Activated T-cell treated with anti-CD3 and anti-CD28 coated beads, Interleukin-2, amount 50 U/mL, for 24 hours (primary cell): ENCODE data around the gene FAM78A.

Experiments used
- DNase-seq: peaks from one replicate; pipeline ENCODE4 v3.0.0-alpha.2; 2020
- H3K27ac Mint-ChIP-seq: 2 replicates; pipeline ENCODE4 v1.8.0; 2020; ENCODE audit warnings: mild to moderate bottlenecking, mixed read lengths
- H3K27me3 Mint-ChIP-seq: 2 replicates; pipeline ENCODE4 v1.8.0; 2020; ENCODE audit warnings: mixed read lengths
- H3K36me3 Mint-ChIP-seq: 2 replicates; pipeline ENCODE4 v1.8.0; 2020; ENCODE audit warnings: low read depth, mixed read lengths
- H3K4me1 Mint-ChIP-seq: 2 replicates; pipeline ENCODE4 v1.8.0; 2020; ENCODE audit warnings: low read depth, mixed read lengths
- H3K4me3 Mint-ChIP-seq: 2 replicates; pipeline ENCODE4 v1.8.0; 2020; ENCODE audit warnings: mild to moderate bottlenecking, moderate library complexity, mixed read lengths
- H3K9me3 Mint-ChIP-seq: 2 replicates; pipeline ENCODE4 v1.8.0; 2020; ENCODE audit warnings: mixed read lengths

FAM78A gene

DNA sequence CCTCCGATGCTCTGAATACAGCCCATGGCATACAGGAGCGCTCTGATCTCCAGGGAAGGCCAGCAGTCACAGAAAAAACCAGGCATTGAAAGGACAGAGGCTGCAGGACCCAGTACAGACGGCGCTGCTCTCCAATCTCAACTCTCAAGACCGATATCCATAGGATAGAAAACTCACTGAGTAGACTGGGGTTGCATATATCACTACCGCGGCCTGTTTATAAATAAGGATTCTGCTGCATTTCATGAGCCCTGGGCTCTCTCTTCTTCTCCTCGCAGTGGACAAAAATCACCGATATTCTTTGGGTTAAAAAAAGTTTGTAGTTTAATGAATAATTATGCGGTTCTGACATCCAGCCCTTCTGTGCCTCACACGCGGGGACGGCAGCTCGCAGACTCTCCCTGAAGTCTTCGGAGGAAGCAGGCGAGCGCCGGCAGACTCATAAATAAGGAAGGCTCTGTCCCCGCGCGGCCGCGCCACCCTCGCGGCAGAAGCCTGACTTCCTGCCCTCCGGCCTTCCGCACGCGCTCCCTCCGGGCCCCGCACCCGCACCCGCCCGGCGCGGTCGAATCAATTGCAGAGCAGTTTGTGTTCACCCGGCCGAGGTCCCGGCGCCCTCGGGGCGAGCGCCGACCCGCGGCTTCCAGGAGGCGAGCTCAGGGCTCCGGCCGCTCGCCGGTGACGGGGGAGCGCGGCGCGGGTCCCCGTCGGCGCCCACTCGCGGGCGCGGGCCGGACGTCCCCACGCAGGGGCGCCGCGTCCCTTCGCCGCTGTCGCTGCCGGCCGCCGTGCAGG, at the start of gene FAM78A:
TSS of gene FAM78A (minus strand) at position 417 of the 795 bp plus-strand sequence. CDS start at position 86, 331 bp downstream.
- Mint-ChIP-seq H3K36me3 (peaks cover 49% of the 10 kb centered on the region), H3K27me3 (no peaks in the 10 kb centered on the region), H3K9me3 (no peaks in the 10 kb centered on the region), H3K4me1 (peaks cover 30% of the 10 kb centered on the region), H3K27ac (peak within 1 kb of the TSS; percentile 96), H3K4me3 (peak within 1 kb of the TSS; percentile 98)
- DNase-seq: peak; percentile 75

GRCh38 chr9:131324736-131325679, 48.7 kb upstream of the FAM78A start:
- H3K4me3 Mint-ChIP-seq: no peak overlapping the region
- no peaks in the 10 kb centered on the region for H3K4me1 Mint-ChIP-seq
- no peak for DNase-seq
- no peaks in the 10 kb centered on the region for H3K36me3 Mint-ChIP-seq
- no peak overlapping the region for H3K27ac Mint-ChIP-seq
- no peaks in the 10 kb centered on the region for H3K27me3 Mint-ChIP-seq
- H3K9me3 Mint-ChIP-seq: no peaks in the 10 kb centered on the region

DNA sequence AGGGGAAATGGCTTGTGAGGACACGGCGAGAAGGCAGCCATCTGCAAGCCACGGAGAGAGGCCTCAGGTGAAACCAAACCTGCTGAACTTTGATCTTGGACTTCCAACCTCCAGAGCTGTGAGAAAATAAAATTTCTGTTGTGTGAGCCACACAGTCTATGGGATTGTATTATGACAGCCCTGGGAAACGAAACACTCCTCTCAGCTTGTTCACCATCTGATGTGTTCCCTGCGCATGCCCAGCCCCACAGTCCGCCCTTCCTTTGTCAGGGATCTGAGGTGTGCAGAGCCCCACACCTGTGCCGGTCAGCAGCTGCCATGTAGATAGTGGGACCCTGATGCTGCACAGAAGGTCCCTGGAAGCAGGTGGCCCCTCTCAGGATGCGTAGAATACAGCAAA, 47.3 kb upstream of the FAM78A start:
- DNase-seq: no peak
- Mint-ChIP-seq H3K9me3 (no peaks in the 10 kb centered on the region), H3K4me3 (no peak overlapping the region), H3K27me3 (no peaks in the 10 kb centered on the region), H3K4me1 (no peaks in the 10 kb centered on the region), H3K36me3 (no peaks in the 10 kb centered on the region), H3K27ac (no peak overlapping the region)

- H3K27ac Mint-ChIP-seq: no peak overlapping the region
- no peaks in the 10 kb centered on the region for H3K4me1 Mint-ChIP-seq
- H3K27me3 Mint-ChIP-seq: no peaks in the 10 kb centered on the region
- no peak overlapping the region for H3K4me3 Mint-ChIP-seq
- no peaks in the 10 kb centered on the region for H3K9me3 Mint-ChIP-seq
- DNase-seq: no peak
- H3K36me3 Mint-ChIP-seq: no peaks in the 10 kb centered on the region
These were observed 43.8 kb upstream of the FAM78A start for GRCh38 chr9:131320031-131320685.

GRCh38 chr9:131319486-131319885, 43.2 kb upstream of the FAM78A start:
- no peak for DNase-seq
- H3K36me3 Mint-ChIP-seq: no peaks in the 10 kb centered on the region
- no peaks in the 10 kb centered on the region for H3K4me1 Mint-ChIP-seq
- no peak overlapping the region for H3K4me3 Mint-ChIP-seq
- H3K27me3 Mint-ChIP-seq: no peaks in the 10 kb centered on the region
- no peaks in the 10 kb centered on the region for H3K9me3 Mint-ChIP-seq
- H3K27ac Mint-ChIP-seq: no peak overlapping the region

DNA sequence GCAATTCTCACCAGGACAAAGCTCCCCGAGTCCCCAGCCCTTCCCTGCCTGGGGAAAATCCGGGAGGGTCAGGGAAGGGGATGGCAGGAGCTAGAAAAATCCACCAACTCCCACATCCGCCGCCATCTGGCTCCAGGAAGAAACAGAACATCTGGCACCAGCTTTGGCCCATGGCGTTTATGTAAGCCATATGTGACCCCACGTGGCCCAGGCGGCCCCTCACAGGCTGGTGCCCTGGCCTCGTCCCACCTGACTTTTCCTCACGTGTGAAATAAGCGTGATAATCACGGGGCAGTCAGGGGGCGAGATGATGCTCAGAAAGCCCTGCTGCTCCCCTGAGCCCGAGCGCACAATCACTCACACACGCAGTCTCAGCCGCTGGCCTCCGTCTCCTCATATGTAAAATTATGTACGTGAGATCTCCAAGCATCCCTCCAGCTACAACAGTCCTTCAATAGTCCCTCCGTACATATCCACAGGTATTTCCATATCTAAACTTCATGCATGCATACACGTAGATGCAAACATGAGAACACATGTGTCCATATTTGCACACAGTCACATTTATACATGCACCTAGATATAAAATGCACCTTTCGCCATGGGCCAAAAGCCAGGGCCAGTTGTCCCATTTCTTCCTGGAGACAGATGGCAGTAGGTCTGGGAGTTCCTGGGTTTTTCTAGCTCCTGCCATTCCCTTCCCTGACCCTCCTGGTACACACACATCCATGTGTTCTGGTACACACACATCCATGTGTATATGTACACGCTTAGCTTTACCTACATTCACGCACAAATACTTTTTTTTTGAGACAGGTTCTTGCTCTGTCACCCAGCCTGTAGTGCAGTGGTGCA, 42.1 kb upstream of the FAM78A start:
- no peak for DNase-seq
- Mint-ChIP-seq H3K36me3 (no peaks in the 10 kb centered on the region), H3K4me3 (no peak overlapping the region), H3K27ac (no peak overlapping the region), H3K4me1 (no peaks in the 10 kb centered on the region), H3K9me3 (no peaks in the 10 kb centered on the region), H3K27me3 (no peaks in the 10 kb centered on the region)

- Mint-ChIP-seq H3K9me3 (no peaks in the 10 kb centered on the region), H3K27ac (no peak overlapping the region), H3K4me3 (no peak overlapping the region), H3K36me3 (no peaks in the 10 kb centered on the region), H3K4me1 (peaks cover 11% of the 10 kb centered on the region), H3K27me3 (no peaks in the 10 kb centered on the region)
- DNase-seq: no peak
These were observed 36.8 kb upstream of the FAM78A start for GRCh38 chr9:131312822-131313770.

DNA sequence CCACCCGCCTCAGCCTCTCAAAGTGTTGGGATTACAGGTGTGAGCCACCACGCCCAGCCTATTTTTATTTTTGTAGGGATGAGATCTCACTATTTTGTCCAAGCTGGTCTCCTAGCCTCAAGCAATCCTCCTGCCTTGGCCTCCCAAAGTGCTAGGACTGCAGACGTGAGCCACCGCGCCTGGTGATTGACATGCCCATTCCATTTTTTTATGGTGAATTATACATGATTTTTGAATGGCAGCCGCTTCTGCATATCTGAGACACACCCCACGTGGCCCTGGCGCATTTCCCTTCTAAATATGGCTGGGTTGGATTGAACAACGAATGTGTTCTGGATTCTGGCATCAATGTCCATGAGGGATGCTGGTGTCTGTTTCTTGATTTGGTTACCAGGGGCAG, 35.9 kb upstream of the FAM78A start:
- no peak overlapping the region for H3K27ac Mint-ChIP-seq
- H3K9me3 Mint-ChIP-seq: no peaks in the 10 kb centered on the region
- no peaks in the 10 kb centered on the region for H3K27me3 Mint-ChIP-seq
- peaks cover 11% of the 10 kb centered on the region for H3K4me1 Mint-ChIP-seq
- no peak for DNase-seq
- H3K4me3 Mint-ChIP-seq: no peak overlapping the region
- H3K36me3 Mint-ChIP-seq: no peaks in the 10 kb centered on the region

- H3K4me1 Mint-ChIP-seq: peaks cover 11% of the 10 kb centered on the region
- H3K27me3 Mint-ChIP-seq: no peaks in the 10 kb centered on the region
- H3K36me3 Mint-ChIP-seq: no peaks in the 10 kb centered on the region
- no peaks in the 10 kb centered on the region for H3K9me3 Mint-ChIP-seq
- H3K4me3 Mint-ChIP-seq: peak overlapping the region; percentile 38
- DNase-seq: peak; percentile 77
- H3K27ac Mint-ChIP-seq: peak overlapping the region; percentile 77
These were observed 34.7 kb upstream of the FAM78A start for GRCh38 chr9:131310833-131311554.

DNA sequence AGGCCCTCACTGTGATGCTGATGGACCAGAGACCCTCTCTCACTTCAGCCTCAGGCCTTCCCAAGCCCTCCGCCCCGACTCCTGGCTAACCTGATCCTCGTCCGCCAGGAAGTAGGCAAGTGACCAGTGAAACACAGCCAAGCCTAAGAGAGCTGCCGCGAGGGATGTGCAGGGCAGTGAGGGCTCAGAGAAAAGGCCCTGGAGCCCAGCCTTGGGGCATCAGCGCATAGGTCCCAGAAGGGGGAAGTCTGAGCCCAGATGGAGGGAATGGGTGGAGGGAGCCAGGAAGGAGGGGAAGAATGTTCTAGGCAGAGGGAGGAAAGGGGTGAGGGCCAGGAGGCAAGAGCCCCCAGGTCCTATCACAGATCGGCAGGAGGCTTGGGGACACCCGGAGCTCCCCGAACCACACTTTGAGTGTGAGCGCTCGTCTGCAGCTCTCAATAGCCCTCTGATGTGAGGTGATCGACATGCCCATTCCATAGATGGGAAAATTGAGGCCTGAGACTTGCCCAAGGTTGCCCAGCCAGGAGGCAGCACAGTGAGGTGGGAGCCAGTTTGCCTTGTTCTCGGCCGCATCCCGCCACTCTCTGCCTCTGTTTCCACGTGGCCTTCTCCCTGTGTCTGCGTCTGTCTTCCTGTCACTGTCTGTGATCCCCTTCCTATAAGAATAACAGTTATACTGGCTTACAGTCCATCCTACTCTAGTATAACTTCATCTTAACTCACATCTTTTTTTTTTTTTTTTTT, 33.4 kb upstream of the FAM78A start:
- Mint-ChIP-seq H3K27ac (peak overlapping the region; percentile 61), H3K4me1 (peaks cover 11% of the 10 kb centered on the region), H3K36me3 (no peaks in the 10 kb centered on the region), H3K4me3 (no peak overlapping the region), H3K27me3 (no peaks in the 10 kb centered on the region), H3K9me3 (no peaks in the 10 kb centered on the region)
- DNase-seq: no peak

DNA sequence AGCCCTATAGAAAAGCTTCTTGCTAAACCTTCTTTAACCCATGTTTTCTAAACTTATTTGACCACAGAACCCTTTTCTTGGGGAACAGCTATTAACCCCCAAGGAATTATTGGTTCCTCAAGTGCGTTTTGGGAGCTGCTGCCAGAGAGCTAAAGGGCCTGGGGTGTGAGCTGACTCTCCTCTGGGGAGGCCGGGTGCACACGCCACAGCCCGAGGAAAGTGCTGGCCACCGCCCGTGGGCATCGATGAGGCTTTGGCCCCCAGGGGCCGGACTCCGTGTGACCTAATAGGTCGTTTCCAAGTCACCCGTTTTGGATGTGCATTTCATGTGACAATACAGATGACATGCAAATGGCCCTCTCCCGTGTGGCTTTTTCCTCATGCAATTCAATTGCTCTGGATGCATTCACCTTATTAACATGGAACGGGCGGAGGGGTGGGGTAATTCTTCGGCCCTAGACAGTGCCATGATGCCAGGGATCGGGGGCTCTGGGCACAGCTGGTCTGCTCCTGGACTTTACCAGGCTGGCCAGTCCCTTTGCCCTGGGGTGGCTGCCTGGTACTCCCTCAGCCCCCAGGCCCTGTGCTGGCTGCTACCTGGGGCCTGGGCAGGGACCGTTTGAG, 32.7 kb upstream of the FAM78A start:
- no peaks in the 10 kb centered on the region for H3K36me3 Mint-ChIP-seq
- no peaks in the 10 kb centered on the region for H3K27me3 Mint-ChIP-seq
- H3K27ac Mint-ChIP-seq: no peak overlapping the region
- H3K4me1 Mint-ChIP-seq: peaks cover 11% of the 10 kb centered on the region
- H3K4me3 Mint-ChIP-seq: no peak overlapping the region
- no peaks in the 10 kb centered on the region for H3K9me3 Mint-ChIP-seq
- DNase-seq: no peak

- no peak for DNase-seq
- Mint-ChIP-seq H3K4me1 (peaks cover 11% of the 10 kb centered on the region), H3K27ac (no peak overlapping the region), H3K4me3 (no peak overlapping the region), H3K9me3 (no peaks in the 10 kb centered on the region), H3K27me3 (no peaks in the 10 kb centered on the region), H3K36me3 (no peaks in the 10 kb centered on the region)
These were observed 32.1 kb upstream of the FAM78A start for GRCh38 chr9:131308452-131308851.
